Left renal pelvis (tissue), 4 donors: Measurements from ENCODE around the gene S100A6. TPM values are rescaled to one million over a fixed set of nuclear protein-coding genes. Genes with fewer than 3 reads are reported as not detected.
"Not testable (repeated sequence)": the region's sequence is repeated elsewhere in the genome, so short reads cannot be mapped to it uniquely, and the experiment has no call there.

Experiments used
- DNase-seq, 4 donors: peaks; one replicate each; pipeline ENCODE4 v3.0.0-alpha.2; 2013; ENCODE audit warnings: low read depth in 4 of 4, low spot score in 3 of 4
- polyA plus RNA-seq, 4 donors: library from polyadenylated mRNA; unstranded; fragments of 120-200 nt; gene quantifications; one replicate each; pipeline ENCODE4 v1.2.1, GENCODE V29; 2013; ENCODE audit not compliant: insufficient read length in 4 of 4

Gene S100A6
- polyA plus RNA-seq, 4 donors = 185 to 449 (median 318) TPM

GRCh38 chr1:153565529-153566374 is 30.0 kb upstream of the S100A6 start, which contains the start of gene S100A2:
TSS of gene S100A2 (minus strand) at chr1:153565844. CDS start at chr1:153563877, 1,967 bp downstream.
- no peak for DNase-seq

- DNase-seq = no peak
These were observed 28.2 kb upstream of the S100A6 start for GRCh38 chr1:153563991-153564390.

- DNase-seq = no peak
These were observed 27.7 kb upstream of the S100A6 start for GRCh38 chr1:153563483-153563901.

GRCh38 chr1:153562021-153562420 is 26.2 kb upstream of the S100A6 start:
- not testable (repeated sequence) for DNase-seq

- DNase-seq = no peak
These were observed 25.7 kb upstream of the S100A6 start for GRCh38 chr1:153561466-153561985.

GRCh38 chr1:153560771-153561465 is 25.1 kb upstream of the S100A6 start:
- DNase-seq = no peak

GRCh38 chr1:153560241-153560640 is 24.4 kb upstream of the S100A6 start:
- no peak for DNase-seq

GRCh38 chr1:153557877-153558276 is 22.1 kb upstream of the S100A6 start:
- DNase-seq = no peak

- DNase-seq = no peak
These were observed 20.6 kb upstream of the S100A6 start for GRCh38 chr1:153556348-153556747.

GRCh38 chr1:153553830-153554541 is 18.2 kb upstream of the S100A6 start:
- no peak for DNase-seq

GRCh38 chr1:153553096-153553495 is 17.3 kb upstream of the S100A6 start:
- DNase-seq = no peak

- DNase-seq = no peak
These were observed 16.5 kb upstream of the S100A6 start for GRCh38 chr1:153552335-153552734.

- DNase-seq = no peak
These were observed 15.2 kb upstream of the S100A6 start for GRCh38 chr1:153550827-153551500.

GRCh38 chr1:153550398-153550758 is 14.6 kb upstream of the S100A6 start:
- no peak for DNase-seq

GRCh38 chr1:153549741-153550397 is 14.1 kb upstream of the S100A6 start:
- DNase-seq = no peak

GRCh38 chr1:153548722-153549688 is 13.2 kb upstream of the S100A6 start, which contains the start of gene S100A3:
TSS of gene S100A3 (minus strand) at chr1:153549258. CDS start at chr1:153548485, 773 bp downstream.
- DNase-seq = no peak

GRCh38 chr1:153547560-153548551 is 12.1 kb upstream of the S100A6 start:
- no peak for DNase-seq
